ENCODE measurements around the gene EPS15.

- no peak for TF ChIP-seq POLR2A (IDR thresholded peaks at IDR 0.05)
- TF ChIP-seq CTCF (IDR thresholded peaks at IDR 0.05) = no peak
- no peak for TF ChIP-seq POLR2AphosphoS5 (IDR thresholded peaks at IDR 0.05)
- TF ChIP-seq EP300 (IDR thresholded peaks at IDR 0.05) = no peak
These were observed 140.2 kb downstream of the EPS15 start for GRCh38 chr1:51378871-51379270.

Data from stomach (tissue), 4 donors.